Prostate gland (tissue), 2 donors: ENCODE results near the gene HNRNPAB.

ENCODE experiments used
- POLR2A ChIP-seq: fragments of 450-650 bp; IDR thresholded peaks from one replicate; pipeline ENCODE4 v1.6.1; 2016; ENCODE audit warnings: antibody characterized with exemption, mild to moderate bottlenecking
- POLR2AphosphoS5 ChIP-seq: sonication (generic); formaldehyde crosslinking; IDR thresholded peaks from one replicate; pipeline ENCODE4 v1.6.1; 2017; ENCODE audit warnings: antibody characterized with exemption
- TF ChIP-seq, protein P1 (sequence below), 4 experiments: fragments of 200-600 bp in 2 of 4; fragments of 450-650 bp in 2 of 4; sonication (generic) in 2 of 4; IDR thresholded peaks; 1 replicate in 3 of 4; 2 replicates in 1 of 4; pipeline ENCODE4 v1.5.1; 2016 to 2019; ENCODE audit warnings: antibody characterized with exemption in 4 of 4, mild to moderate bottlenecking in 2 of 4, moderate library complexity in 2 of 4

GRCh38 chr5:178227138-178227659, 22.9 kb downstream of the HNRNPAB start:
- TF ChIP-seq POLR2AphosphoS5 (no peak), POLR2A (no peak)
- TF ChIP-seq, protein P1, sequence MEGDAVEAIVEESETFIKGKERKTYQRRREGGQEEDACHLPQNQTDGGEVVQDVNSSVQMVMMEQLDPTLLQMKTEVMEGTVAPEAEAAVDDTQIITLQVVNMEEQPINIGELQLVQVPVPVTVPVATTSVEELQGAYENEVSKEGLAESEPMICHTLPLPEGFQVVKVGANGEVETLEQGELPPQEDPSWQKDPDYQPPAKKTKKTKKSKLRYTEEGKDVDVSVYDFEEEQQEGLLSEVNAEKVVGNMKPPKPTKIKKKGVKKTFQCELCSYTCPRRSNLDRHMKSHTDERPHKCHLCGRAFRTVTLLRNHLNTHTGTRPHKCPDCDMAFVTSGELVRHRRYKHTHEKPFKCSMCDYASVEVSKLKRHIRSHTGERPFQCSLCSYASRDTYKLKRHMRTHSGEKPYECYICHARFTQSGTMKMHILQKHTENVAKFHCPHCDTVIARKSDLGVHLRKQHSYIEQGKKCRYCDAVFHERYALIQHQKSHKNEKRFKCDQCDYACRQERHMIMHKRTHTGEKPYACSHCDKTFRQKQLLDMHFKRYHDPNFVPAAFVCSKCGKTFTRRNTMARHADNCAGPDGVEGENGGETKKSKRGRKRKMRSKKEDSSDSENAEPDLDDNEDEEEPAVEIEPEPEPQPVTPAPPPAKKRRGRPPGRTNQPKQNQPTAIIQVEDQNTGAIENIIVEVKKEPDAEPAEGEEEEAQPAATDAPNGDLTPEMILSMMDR (IDR thresholded peaks at IDR 0.05): no peak
